ENCODE data around the gene CPXM2. TPM values are rescaled to one million over a fixed set of nuclear protein-coding genes. Genes with fewer than 3 reads are reported as not detected.

CPXM2 gene
- total RNA-seq, 1 experiment from 2014 or later = not detected

- Mint-ChIP-seq H3K27ac (ENCODE audit: unreplicated experiment) (no peak overlapping the region), H3K27me3 (ENCODE audit: insufficient read depth, unreplicated experiment) (peaks cover 12% of the 10 kb centered on the region), H3K4me1 (ENCODE audit: low read depth, unreplicated experiment) (no peaks in the 10 kb centered on the region), H3K4me3 (ENCODE audit: unreplicated experiment) (no peak overlapping the region), H3K9me3 (ENCODE audit: unreplicated experiment) (no peaks in the 10 kb centered on the region), H3K36me3 (ENCODE audit: insufficient read depth, unreplicated experiment) (no peaks in the 10 kb centered on the region)
- ChIA-PET POLR2A (no interaction called here), CTCF (no interaction called here)
- no peaks in the 10 kb centered on the region for H3K36me3 ChIP-seq (ENCODE audit: control insufficient read depth, insufficient read depth, low read length)
- no peaks in the 10 kb centered on the region for H3K4me1 ChIP-seq
- TF ChIP-seq CTCF (IDR thresholded peaks at IDR 0.05; ENCODE audit: insufficient read depth in 1 of 2, low read depth in 1 of 2, low read length in 1 of 2, severe bottlenecking in 1 of 2, unreplicated experiment in 1 of 2) = no peak
- intact Hi-C loops (cut with micrococcal nuclease; ENCODE audit: unreplicated experiment) = no loop called here
- no peaks in the 10 kb centered on the region for H3K9me3 ChIP-seq
- no TSS peak for BruUV-seq (replicated peaks)
- H3K27me3 ChIP-seq (replicated peaks; ENCODE audit: control insufficient read depth, insufficient read depth, low read length) = no peaks in the 10 kb centered on the region; the same call in 1 of the 2 replicates
- DNase-seq = no peak
- H3K4me3 ChIP-seq (ENCODE audit: low read depth, low read length) = no peak overlapping the region
Observed at GRCh38 chr10:123720536-123720935, 171.1 kb downstream of the CPXM2 start.

- Mint-ChIP-seq H3K36me3 (ENCODE audit: insufficient read depth, unreplicated experiment) (no peaks in the 10 kb centered on the region), H3K27ac (ENCODE audit: unreplicated experiment) (no peak overlapping the region), H3K4me3 (ENCODE audit: unreplicated experiment) (no peak overlapping the region), H3K4me1 (ENCODE audit: low read depth, unreplicated experiment) (no peaks in the 10 kb centered on the region), H3K27me3 (ENCODE audit: insufficient read depth, unreplicated experiment) (peaks cover 14% of the 10 kb centered on the region), H3K9me3 (ENCODE audit: unreplicated experiment) (no peaks in the 10 kb centered on the region)
- Histone ChIP-seq H3K36me3 (ENCODE audit: control insufficient read depth, insufficient read depth, low read length) (no peaks in the 10 kb centered on the region), H3K9me3 (no peaks in the 10 kb centered on the region), H3K4me3 (ENCODE audit: low read depth, low read length) (no peak overlapping the region), H3K27me3 (replicated peaks; ENCODE audit: control insufficient read depth, insufficient read depth, low read length) (no peaks in the 10 kb centered on the region; the same call in 1 of the 2 replicates), H3K4me1 (no peaks in the 10 kb centered on the region)
- DNase-seq = no peak
- ChIA-PET POLR2A (no interaction called here), CTCF (no interaction called here)
- no peak for TF ChIP-seq CTCF (IDR thresholded peaks at IDR 0.05; ENCODE audit: insufficient read depth in 1 of 2, low read depth in 1 of 2, low read length in 1 of 2, severe bottlenecking in 1 of 2, unreplicated experiment in 1 of 2)
- no TSS peak for BruUV-seq (replicated peaks)
- intact Hi-C loops (cut with micrococcal nuclease; ENCODE audit: unreplicated experiment) = no loop called here
Observed at GRCh38 chr10:123718544-123719060, 173.0 kb downstream of the CPXM2 start.

- Histone ChIP-seq H3K4me3 (ENCODE audit: low read depth, low read length) (no peak overlapping the region), H3K9me3 (no peaks in the 10 kb centered on the region), H3K4me1 (no peaks in the 10 kb centered on the region), H3K36me3 (ENCODE audit: control insufficient read depth, insufficient read depth, low read length) (no peaks in the 10 kb centered on the region), H3K27me3 (replicated peaks; ENCODE audit: control insufficient read depth, insufficient read depth, low read length) (no peaks in the 10 kb centered on the region; the same call in 1 of the 2 replicates)
- Mint-ChIP-seq H3K36me3 (ENCODE audit: insufficient read depth, unreplicated experiment) (no peaks in the 10 kb centered on the region), H3K9me3 (ENCODE audit: unreplicated experiment) (no peaks in the 10 kb centered on the region), H3K4me3 (ENCODE audit: unreplicated experiment) (no peak overlapping the region), H3K4me1 (ENCODE audit: low read depth, unreplicated experiment) (no peaks in the 10 kb centered on the region), H3K27ac (ENCODE audit: unreplicated experiment) (no peak overlapping the region), H3K27me3 (ENCODE audit: insufficient read depth, unreplicated experiment) (peaks cover 15% of the 10 kb centered on the region)
- DNase-seq = no peak
- ChIA-PET CTCF (no interaction called here), POLR2A (no interaction called here)
- intact Hi-C loops (cut with micrococcal nuclease; ENCODE audit: unreplicated experiment) = no loop called here
- no TSS peak for BruUV-seq (replicated peaks)
- no peak for TF ChIP-seq CTCF (IDR thresholded peaks at IDR 0.05; ENCODE audit: insufficient read depth in 1 of 2, low read depth in 1 of 2, low read length in 1 of 2, severe bottlenecking in 1 of 2, unreplicated experiment in 1 of 2)
Observed at GRCh38 chr10:123717336-123717735, 174.3 kb downstream of the CPXM2 start.

Data from Caco-2 (cell line).